Bronchial epithelial cell (primary cell): Measurements from ENCODE around the gene EXOC3L1. TPM values are rescaled to one million over a fixed set of nuclear protein-coding genes. Genes with fewer than 3 reads are reported as not detected.

ENCODE experiments used
- DNase-seq: peaks from one replicate; pipeline ENCODE4 v3.0.0-alpha.2; 2010; ENCODE audit warnings: low read depth
- FAIRE-seq: peaks from 2 replicates; lab custom pipeline; 2011; peaks lifted over from hg19 to GRCh38; lab: Jason Lieb, UNC
- H3K27me3 ChIP-seq: 2 replicates; pipeline ENCODE4 v1.5.1; 2011; ENCODE audit warnings: low read length; ENCODE audit not compliant: control insufficient read depth, insufficient read depth
- H3K36me3 ChIP-seq: 2 replicates; pipeline ENCODE4 v1.5.1; 2011; ENCODE audit warnings: low read length; ENCODE audit not compliant: control insufficient read depth, insufficient read depth
- H3K4me3 ChIP-seq: 2 replicates; pipeline ENCODE4 v1.5.1; 2011; ENCODE audit warnings: mild to moderate bottlenecking, low read depth, low read length, control low read depth
- CTCF ChIP-seq: IDR thresholded peaks from 2 replicates; pipeline ENCODE4 v1.5.1; 2011; ENCODE audit warnings: mild to moderate bottlenecking, moderate library complexity, low read length, control low read depth, inconsistent platforms; ENCODE audit not compliant: insufficient read depth, severe bottlenecking
- total RNA-seq: library from RNA; depleted of rRNA; stranded (reverse); fragments of >200 nt; gene quantifications from 2 replicates; pipeline ENCODE4 v1.2.1, GENCODE V29; 2014

EXOC3L1 gene
- total RNA-seq, 1 donor from 2014 or later, result not detected

- TF ChIP-seq CTCF, result no peak
- no peaks in the 10 kb centered on the region for H3K27me3 ChIP-seq
- H3K4me3 ChIP-seq, result no peak overlapping the region
- peaks cover 58% of the 10 kb centered on the region for H3K36me3 ChIP-seq
- DNase-seq, result no peak
- FAIRE-seq, result no peak
Observed at GRCh38 chr16:67197704-67198103, 7.8 kb upstream of the EXOC3L1 start.

- no peak for TF ChIP-seq CTCF
- DNase-seq (no peak), FAIRE-seq (no peak)
- Histone ChIP-seq H3K27me3 (no peaks in the 10 kb centered on the region), H3K4me3 (no peak overlapping the region), H3K36me3 (peaks cover 50% of the 10 kb centered on the region)
Observed at GRCh38 chr16:67196881-67197280, 6.9 kb upstream of the EXOC3L1 start.

DNA sequence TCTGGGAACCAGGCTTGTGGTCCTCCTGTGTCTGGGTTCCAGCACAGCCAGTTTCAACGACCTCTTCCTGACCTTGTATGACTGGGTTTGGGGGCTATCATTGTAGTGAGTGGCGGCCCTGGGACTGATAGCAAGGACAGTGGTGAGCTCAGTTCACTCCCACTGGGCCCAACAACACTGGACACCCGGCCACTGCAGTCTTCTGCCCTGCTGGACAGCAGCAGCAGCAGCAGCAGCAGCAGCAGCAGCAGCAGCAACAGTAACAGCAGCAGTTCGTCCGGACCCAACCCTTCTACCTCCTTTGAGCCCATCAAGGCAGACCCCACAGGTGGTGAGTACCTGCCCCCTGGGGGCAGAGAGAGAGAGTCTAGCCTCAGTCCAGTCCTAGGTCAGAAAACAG is 5.7 kb upstream of the EXOC3L1 start:
- no peaks in the 10 kb centered on the region for H3K27me3 ChIP-seq
- DNase-seq (no peak), FAIRE-seq (no peak)
- peaks cover 41% of the 10 kb centered on the region for H3K36me3 ChIP-seq
- no peak overlapping the region for H3K4me3 ChIP-seq
- TF ChIP-seq CTCF, result no peak

GRCh38 chr16:67194260-67194659 is 4.3 kb upstream of the EXOC3L1 start:
- no peak for TF ChIP-seq CTCF
- H3K36me3 ChIP-seq, result peaks cover 38% of the 10 kb centered on the region
- DNase-seq (no peak), FAIRE-seq (no peak)
- no peaks in the 10 kb centered on the region for H3K27me3 ChIP-seq
- no peak overlapping the region for H3K4me3 ChIP-seq

DNA sequence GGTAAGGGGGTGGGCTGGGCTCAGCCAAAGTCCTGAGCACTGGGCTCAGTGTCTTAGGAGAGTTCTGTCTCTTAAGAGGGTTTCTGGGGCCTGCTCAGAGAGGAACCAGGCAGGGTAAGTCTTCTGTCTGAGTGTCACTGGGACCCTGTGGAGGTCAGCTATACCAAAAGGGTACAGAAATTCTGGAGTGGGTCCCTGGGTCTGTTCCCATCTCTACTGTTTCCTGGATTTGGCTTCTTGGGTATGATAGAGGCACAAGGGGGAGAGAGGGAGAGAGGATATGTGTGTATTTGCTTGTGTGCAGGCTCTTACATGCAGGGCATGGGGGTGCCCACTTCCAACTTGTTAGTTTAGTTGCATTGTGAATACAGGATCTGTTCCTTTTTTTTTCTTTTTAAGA is 3.6 kb upstream of the EXOC3L1 start:
- FAIRE-seq, result no peak
- Histone ChIP-seq H3K4me3 (no peak overlapping the region), H3K27me3 (no peaks in the 10 kb centered on the region), H3K36me3 (peaks cover 38% of the 10 kb centered on the region)
- no peak for DNase-seq
- no peak for TF ChIP-seq CTCF

- Histone ChIP-seq H3K36me3 (peaks cover 37% of the 10 kb centered on the region), H3K4me3 (peak overlapping the region; percentile 76), H3K27me3 (no peaks in the 10 kb centered on the region)
- TF ChIP-seq CTCF, result no peak
- DNase-seq (no peak), FAIRE-seq (no peak)
Observed at GRCh38 chr16:67192781-67193361, 2.9 kb upstream of the EXOC3L1 start.
